HepG2 (cell line): ENCODE results near the gene DEPDC5. TPM values are rescaled to one million over a fixed set of nuclear protein-coding genes. Genes with fewer than 3 reads are reported as not detected.
A peak's percentile ranks its signal among the peaks of the same experiment; 100 is the strongest.

Experiments
- FOSL2 ChIP-seq: sonication (generic); formaldehyde crosslinking; IDR thresholded peaks from 2 replicates; pipeline ENCODE4 v1.4.0; 2020; ENCODE audit warnings: missing genetic modification reagents
- ISL2 ChIP-seq: sonication (generic); formaldehyde crosslinking; IDR thresholded peaks from 2 replicates; pipeline ENCODE4 v1.5.0; 2020; ENCODE audit warnings: missing genetic modification reagents
- KDM2A ChIP-seq: sonication (generic); formaldehyde crosslinking; IDR thresholded peaks from 2 replicates; pipeline ENCODE4 v1.4.0; 2020; ENCODE audit warnings: low read depth, missing genetic modification reagents, borderline replicate concordance
- POLR2G ChIP-seq: fragments of 200-400 bp; formaldehyde crosslinking; IDR thresholded peaks from 2 replicates; pipeline ENCODE4 v1.6.1; 2018; ENCODE audit warnings: mild to moderate bottlenecking, low read depth, low read length, moderate library complexity
- REXO4 ChIP-seq: sonication (generic); formaldehyde crosslinking; IDR thresholded peaks from 2 replicates; pipeline ENCODE4 v1.8.0; 2022; ENCODE audit warnings: missing genetic modification reagents, mild to moderate bottlenecking, borderline replicate concordance
- RFX3 ChIP-seq: IDR thresholded peaks from 2 replicates; pipeline ENCODE4 v1.6.1; 2016; ENCODE audit warnings: missing biosample characterization, missing genetic modification reagents
- SALL1 ChIP-seq: sonication (generic); formaldehyde crosslinking; IDR thresholded peaks from 2 replicates; pipeline ENCODE4 v1.8.0; 2022; ENCODE audit warnings: mild to moderate bottlenecking, missing genetic modification reagents
- SKI ChIP-seq: fragments of 450-650 bp; IDR thresholded peaks from one replicate; pipeline ENCODE4 v1.6.1; 2018; ENCODE audit warnings: mild to moderate bottlenecking; ENCODE audit not compliant: partially characterized antibody
- SP140L ChIP-seq: sonication (generic); formaldehyde crosslinking; IDR thresholded peaks from 2 replicates; pipeline ENCODE4 v1.4.0; 2020; ENCODE audit warnings: missing genetic modification reagents, borderline replicate concordance
- TSC22D2 ChIP-seq: sonication (generic); formaldehyde crosslinking; IDR thresholded peaks from 2 replicates; pipeline ENCODE4 v1.5.1; 2020; ENCODE audit warnings: missing genetic modification reagents, mild to moderate bottlenecking, borderline replicate concordance
- ZFP36 ChIP-seq: fragments of 150-350 bp; IDR thresholded peaks from 2 replicates; pipeline ENCODE4 v1.6.1; 2018; ENCODE audit warnings: borderline replicate concordance, low read length, low read depth; ENCODE audit not compliant: partially characterized antibody
- ZFP37 ChIP-seq: sonication (generic); formaldehyde crosslinking; IDR thresholded peaks from 2 replicates; pipeline ENCODE4 v1.4.0; 2020; ENCODE audit warnings: missing genetic modification reagents, borderline replicate concordance
- ZNF446 ChIP-seq: sonication (generic); formaldehyde crosslinking; IDR thresholded peaks from 2 replicates; pipeline ENCODE4 v1.5.0; 2020; ENCODE audit warnings: mild to moderate bottlenecking, missing genetic modification reagents
- ZNF607 ChIP-seq: sonication (generic); formaldehyde crosslinking; IDR thresholded peaks from 2 replicates; pipeline ENCODE4 v1.5.1; 2020; ENCODE audit warnings: missing genetic modification reagents, mild to moderate bottlenecking, borderline replicate concordance
- polyA plus RNA-seq, 8 experiments: library from polyadenylated mRNA; depleted of rRNA in 3 of 8; stranded (reverse) in 7 of 8; unstranded in 1 of 8; fragments of >200 nt; fragmentation: Illumina TruSeq in 4 of 8; extraction: Trizol in 4 of 8; gene quantifications; 2 replicates each; pipeline versions ENCODE4 v1.2.1 to v1.2.3, GENCODE V29; 2011 to 2016; ENCODE audit warnings: low read depth in 4 of 8, missing spikeins in 1 of 8, mixed read lengths in 1 of 8; ENCODE audit not compliant: insufficient read depth in 1 of 8
- total RNA-seq, 5 experiments: library from RNA; depleted of rRNA; stranded (reverse); fragments of >200 nt; fragmentation: Illumina TruSeq; extraction: Trizol; gene quantifications; 2 replicates each; pipeline ENCODE4 v1.2.3, GENCODE V29; 2016; ENCODE audit warnings: low read depth in 1 of 5
- TF ChIP-seq, protein P1 (sequence below): sonication (generic); formaldehyde crosslinking; IDR thresholded peaks from 2 replicates; pipeline ENCODE4 v1.9.0; 2021; ENCODE audit warnings: mild to moderate bottlenecking, missing genetic modification reagents
- TF ChIP-seq, protein P2 (sequence below): sonication (generic); formaldehyde crosslinking; IDR thresholded peaks from 2 replicates; pipeline ENCODE4 v1.5.1; 2020; ENCODE audit warnings: mild to moderate bottlenecking, missing genetic modification reagents, moderate library complexity
- TF ChIP-seq, protein P3 (sequence below): sonication (generic); formaldehyde crosslinking; IDR thresholded peaks from 2 replicates; pipeline ENCODE4 v1.4.0; 2020; ENCODE audit warnings: mild to moderate bottlenecking, missing genetic modification reagents, borderline replicate concordance

DEPDC5 gene
- total and polyA plus RNA-seq, 2 of the 13 experiments (the other 11 are each of a cell fraction or from before 2014, with no cell fraction given): 9.8 to 12.4 TPM

GRCh38 chr22:31944700-31945442, 191.1 kb downstream of the DEPDC5 start (continued):
- TF ChIP-seq POLR2G (no peak), ZFP36 (no peak), SKI (no peak), ZFP37 (CRISPR knock-in tag) (no peak), ZNF446 (CRISPR knock-in tag) (no peak; the same call in 1 of the 2 replicates), ZNF607 (CRISPR knock-in tag) (0 out of 2 replicates have a peak, but pooled peaks have one; percentile 28), TSC22D2 (no peak), RFX3 (CRISPR knock-in tag) (no peak), SALL1 (peak; percentile 10; the same call in 1 of the 2 replicates), ISL2 (0 out of 2 replicates have a peak, but pooled peaks have one; percentile 15), REXO4 (CRISPR knock-in tag) (no peak), FOSL2 (CRISPR knock-in tag) (no peak), SP140L (CRISPR knock-in tag) (no peak), KDM2A (CRISPR knock-in tag) (no peak)
- TF ChIP-seq, protein P1, sequence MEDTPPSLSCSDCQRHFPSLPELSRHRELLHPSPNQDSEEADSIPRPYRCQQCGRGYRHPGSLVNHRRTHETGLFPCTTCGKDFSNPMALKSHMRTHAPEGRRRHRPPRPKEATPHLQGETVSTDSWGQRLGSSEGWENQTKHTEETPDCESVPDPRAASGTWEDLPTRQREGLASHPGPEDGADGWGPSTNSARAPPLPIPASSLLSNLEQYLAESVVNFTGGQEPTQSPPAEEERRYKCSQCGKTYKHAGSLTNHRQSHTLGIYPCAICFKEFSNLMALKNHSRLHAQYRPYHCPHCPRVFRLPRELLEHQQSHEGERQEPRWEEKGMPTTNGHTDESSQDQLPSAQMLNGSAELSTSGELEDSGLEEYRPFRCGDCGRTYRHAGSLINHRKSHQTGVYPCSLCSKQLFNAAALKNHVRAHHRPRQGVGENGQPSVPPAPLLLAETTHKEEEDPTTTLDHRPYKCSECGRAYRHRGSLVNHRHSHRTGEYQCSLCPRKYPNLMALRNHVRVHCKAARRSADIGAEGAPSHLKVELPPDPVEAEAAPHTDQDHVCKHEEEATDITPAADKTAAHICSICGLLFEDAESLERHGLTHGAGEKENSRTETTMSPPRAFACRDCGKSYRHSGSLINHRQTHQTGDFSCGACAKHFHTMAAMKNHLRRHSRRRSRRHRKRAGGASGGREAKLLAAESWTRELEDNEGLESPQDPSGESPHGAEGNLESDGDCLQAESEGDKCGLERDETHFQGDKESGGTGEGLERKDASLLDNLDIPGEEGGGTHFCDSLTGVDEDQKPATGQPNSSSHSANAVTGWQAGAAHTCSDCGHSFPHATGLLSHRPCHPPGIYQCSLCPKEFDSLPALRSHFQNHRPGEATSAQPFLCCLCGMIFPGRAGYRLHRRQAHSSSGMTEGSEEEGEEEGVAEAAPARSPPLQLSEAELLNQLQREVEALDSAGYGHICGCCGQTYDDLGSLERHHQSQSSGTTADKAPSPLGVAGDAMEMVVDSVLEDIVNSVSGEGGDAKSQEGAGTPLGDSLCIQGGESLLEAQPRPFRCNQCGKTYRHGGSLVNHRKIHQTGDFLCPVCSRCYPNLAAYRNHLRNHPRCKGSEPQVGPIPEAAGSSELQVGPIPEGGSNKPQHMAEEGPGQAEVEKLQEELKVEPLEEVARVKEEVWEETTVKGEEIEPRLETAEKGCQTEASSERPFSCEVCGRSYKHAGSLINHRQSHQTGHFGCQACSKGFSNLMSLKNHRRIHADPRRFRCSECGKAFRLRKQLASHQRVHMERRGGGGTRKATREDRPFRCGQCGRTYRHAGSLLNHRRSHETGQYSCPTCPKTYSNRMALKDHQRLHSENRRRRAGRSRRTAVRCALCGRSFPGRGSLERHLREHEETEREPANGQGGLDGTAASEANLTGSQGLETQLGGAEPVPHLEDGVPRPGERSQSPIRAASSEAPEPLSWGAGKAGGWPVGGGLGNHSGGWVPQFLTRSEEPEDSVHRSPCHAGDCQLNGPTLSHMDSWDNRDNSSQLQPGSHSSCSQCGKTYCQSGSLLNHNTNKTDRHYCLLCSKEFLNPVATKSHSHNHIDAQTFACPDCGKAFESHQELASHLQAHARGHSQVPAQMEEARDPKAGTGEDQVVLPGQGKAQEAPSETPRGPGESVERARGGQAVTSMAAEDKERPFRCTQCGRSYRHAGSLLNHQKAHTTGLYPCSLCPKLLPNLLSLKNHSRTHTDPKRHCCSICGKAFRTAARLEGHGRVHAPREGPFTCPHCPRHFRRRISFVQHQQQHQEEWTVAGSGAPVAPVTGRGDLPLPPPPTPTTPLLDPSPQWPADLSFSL (CRISPR knock-in tag): no peak
- TF ChIP-seq, protein P2, sequence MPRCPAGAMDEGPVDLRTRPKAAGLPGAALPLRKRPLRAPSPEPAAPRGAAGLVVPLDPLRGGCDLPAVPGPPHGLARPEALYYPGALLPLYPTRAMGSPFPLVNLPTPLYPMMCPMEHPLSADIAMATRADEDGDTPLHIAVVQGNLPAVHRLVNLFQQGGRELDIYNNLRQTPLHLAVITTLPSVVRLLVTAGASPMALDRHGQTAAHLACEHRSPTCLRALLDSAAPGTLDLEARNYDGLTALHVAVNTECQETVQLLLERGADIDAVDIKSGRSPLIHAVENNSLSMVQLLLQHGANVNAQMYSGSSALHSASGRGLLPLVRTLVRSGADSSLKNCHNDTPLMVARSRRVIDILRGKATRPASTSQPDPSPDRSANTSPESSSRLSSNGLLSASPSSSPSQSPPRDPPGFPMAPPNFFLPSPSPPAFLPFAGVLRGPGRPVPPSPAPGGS: no peak; the same call in none of the 2 replicates
- TF ChIP-seq, protein P3, sequence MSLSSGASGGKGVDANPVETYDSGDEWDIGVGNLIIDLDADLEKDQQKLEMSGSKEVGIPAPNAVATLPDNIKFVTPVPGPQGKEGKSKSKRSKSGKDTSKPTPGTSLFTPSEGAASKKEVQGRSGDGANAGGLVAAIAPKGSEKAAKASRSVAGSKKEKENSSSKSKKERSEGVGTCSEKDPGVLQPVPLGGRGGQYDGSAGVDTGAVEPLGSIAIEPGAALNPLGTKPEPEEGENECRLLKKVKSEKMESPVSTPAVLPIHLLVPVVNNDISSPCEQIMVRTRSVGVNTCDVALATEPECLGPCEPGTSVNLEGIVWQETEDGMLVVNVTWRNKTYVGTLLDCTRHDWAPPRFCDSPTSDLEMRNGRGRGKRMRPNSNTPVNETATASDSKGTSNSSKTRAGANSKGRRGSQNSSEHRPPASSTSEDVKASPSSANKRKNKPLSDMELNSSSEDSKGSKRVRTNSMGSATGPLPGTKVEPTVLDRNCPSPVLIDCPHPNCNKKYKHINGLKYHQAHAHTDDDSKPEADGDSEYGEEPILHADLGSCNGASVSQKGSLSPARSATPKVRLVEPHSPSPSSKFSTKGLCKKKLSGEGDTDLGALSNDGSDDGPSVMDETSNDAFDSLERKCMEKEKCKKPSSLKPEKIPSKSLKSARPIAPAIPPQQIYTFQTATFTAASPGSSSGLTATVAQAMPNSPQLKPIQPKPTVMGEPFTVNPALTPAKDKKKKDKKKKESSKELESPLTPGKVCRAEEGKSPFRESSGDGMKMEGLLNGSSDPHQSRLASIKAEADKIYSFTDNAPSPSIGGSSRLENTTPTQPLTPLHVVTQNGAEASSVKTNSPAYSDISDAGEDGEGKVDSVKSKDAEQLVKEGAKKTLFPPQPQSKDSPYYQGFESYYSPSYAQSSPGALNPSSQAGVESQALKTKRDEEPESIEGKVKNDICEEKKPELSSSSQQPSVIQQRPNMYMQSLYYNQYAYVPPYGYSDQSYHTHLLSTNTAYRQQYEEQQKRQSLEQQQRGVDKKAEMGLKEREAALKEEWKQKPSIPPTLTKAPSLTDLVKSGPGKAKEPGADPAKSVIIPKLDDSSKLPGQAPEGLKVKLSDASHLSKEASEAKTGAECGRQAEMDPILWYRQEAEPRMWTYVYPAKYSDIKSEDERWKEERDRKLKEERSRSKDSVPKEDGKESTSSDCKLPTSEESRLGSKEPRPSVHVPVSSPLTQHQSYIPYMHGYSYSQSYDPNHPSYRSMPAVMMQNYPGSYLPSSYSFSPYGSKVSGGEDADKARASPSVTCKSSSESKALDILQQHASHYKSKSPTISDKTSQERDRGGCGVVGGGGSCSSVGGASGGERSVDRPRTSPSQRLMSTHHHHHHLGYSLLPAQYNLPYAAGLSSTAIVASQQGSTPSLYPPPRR (CRISPR knock-in tag): no peak
